ENCODE measurements around the gene NPPC. TPM values are rescaled to one million over a fixed set of nuclear protein-coding genes. Genes with fewer than 3 reads are reported as not detected.

Gene NPPC
- total RNA-seq, 4 donors from 2014 or later: not detected

DNA sequence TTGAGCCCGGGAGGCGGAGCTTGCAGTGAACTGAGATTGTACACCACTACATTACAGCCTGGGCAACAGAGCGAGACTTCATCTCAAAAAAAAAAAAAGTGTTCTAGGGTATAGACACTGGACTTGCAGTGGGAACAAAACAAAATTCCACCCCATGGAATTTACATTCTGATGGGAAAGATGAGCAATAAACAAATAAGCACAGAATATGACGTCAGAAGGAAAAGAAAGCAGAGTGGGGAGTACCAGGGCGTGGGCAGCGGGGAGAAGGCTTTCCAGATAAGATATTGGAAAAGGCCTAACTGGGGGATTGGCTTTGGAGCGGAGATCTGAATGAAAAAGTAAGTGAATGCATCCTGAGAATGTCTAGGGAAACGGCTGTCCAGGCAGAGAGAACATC is 17.6 kb downstream of the NPPC start:
- in situ Hi-C loops (cut with MboI; ENCODE audit: low sequenced_read_pairs in 4 of 4): loop anchor here (10.0 to 25.0 kb wide), 5 partner anchors 404 to 604 kb away; partner anchors contain the start of gene PRSS56 (in 1 of the 4)
- Histone ChIP-seq H3K36me3 (no peaks in the 10 kb centered on the region), H3K9me3 (no peaks in the 10 kb centered on the region), H3K27ac (no peak overlapping the region), H3K4me3 (no peak overlapping the region), H3K4me1 (no peaks in the 10 kb centered on the region), H3K27me3 (no peaks in the 10 kb centered on the region)
- ATAC-seq (no peak), DNase-seq (no peak)
- intact Hi-C loops (cut with DNase I; ENCODE audit: low total_unique reads): no loop called here
- TF ChIP-seq POLR2A (IDR thresholded peaks at IDR 0.05): no peak
- TF ChIP-seq, protein P1, sequence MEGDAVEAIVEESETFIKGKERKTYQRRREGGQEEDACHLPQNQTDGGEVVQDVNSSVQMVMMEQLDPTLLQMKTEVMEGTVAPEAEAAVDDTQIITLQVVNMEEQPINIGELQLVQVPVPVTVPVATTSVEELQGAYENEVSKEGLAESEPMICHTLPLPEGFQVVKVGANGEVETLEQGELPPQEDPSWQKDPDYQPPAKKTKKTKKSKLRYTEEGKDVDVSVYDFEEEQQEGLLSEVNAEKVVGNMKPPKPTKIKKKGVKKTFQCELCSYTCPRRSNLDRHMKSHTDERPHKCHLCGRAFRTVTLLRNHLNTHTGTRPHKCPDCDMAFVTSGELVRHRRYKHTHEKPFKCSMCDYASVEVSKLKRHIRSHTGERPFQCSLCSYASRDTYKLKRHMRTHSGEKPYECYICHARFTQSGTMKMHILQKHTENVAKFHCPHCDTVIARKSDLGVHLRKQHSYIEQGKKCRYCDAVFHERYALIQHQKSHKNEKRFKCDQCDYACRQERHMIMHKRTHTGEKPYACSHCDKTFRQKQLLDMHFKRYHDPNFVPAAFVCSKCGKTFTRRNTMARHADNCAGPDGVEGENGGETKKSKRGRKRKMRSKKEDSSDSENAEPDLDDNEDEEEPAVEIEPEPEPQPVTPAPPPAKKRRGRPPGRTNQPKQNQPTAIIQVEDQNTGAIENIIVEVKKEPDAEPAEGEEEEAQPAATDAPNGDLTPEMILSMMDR (IDR thresholded peaks at IDR 0.05 in 4 of 5, conservative IDR thresholded peaks at IDR 0.05 in 1 of 5): no peak

DNA sequence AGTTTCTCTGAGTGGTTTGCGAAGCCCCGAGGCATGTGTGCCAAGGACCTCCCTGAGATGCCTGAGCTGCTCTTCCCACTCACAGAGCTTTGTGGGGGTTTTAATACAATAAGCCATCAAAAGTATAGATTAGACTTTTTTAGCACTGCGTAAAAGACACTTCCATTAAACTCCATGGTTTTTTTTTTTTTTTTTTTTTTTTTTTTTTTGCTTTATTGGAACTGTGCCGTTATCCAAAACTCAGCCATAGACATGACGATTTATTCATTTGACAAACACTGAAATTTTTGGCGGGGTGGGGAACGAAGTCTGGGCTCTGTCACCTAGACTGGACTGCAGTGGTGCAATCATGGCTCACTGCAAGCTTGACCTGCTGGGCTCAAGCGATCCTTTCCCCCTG is 18.4 kb downstream of the NPPC start:
- in situ Hi-C loops (cut with MboI; ENCODE audit: low sequenced_read_pairs in 4 of 4) (loop anchor here (10.0 to 25.0 kb wide), 5 partner anchors 405 to 605 kb away; partner anchors contain the start of gene PRSS56 (in 1 of the 4)), intact Hi-C loops (cut with DNase I; ENCODE audit: low total_unique reads) (loop anchor here (2.0 kb wide), 1 partner anchor 419 kb away; no protein-coding TSS in a partner anchor)
- H3K27ac ChIP-seq: no peak overlapping the region
- no peaks in the 10 kb centered on the region for H3K36me3 ChIP-seq
- H3K9me3 ChIP-seq: no peaks in the 10 kb centered on the region
- TF ChIP-seq, protein P1 (IDR thresholded peaks at IDR 0.05 in 4 of 5, conservative IDR thresholded peaks at IDR 0.05 in 1 of 5): no peak
- no peak for TF ChIP-seq POLR2A (IDR thresholded peaks at IDR 0.05)
- H3K4me1 ChIP-seq: no peaks in the 10 kb centered on the region
- no peak for DNase-seq
- no peak for ATAC-seq
- no peaks in the 10 kb centered on the region for H3K27me3 ChIP-seq
- H3K4me3 ChIP-seq: no peak overlapping the region

DNA sequence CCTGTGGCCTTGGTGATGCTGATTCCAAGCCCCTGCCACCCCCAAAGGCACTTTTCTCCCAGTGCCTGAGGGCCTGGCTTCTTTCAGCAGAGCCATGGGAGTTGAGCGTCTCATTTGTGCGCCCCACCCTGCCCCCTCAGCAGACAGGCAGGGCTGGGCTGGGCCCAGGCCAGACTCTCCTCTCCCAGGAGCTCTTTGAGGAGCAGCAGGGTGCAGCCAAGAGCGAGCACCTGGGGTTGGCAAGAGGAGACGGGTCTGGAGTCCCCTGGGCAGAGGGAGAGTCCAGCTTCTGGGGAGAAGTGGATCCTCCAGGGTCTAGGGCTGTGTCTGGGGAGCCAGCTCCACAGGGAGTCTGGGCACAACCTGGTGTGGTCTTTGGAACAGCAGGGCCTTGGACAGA is 21.2 kb downstream of the NPPC start:
- H3K27ac ChIP-seq: no peak overlapping the region
- H3K27me3 ChIP-seq: no peaks in the 10 kb centered on the region
- in situ Hi-C loops (cut with MboI; ENCODE audit: low sequenced_read_pairs in 4 of 4) (loop anchor here (10.0 to 25.0 kb wide), 5 partner anchors 407 to 607 kb away; partner anchors contain the start of gene PRSS56 (in 1 of the 4)), intact Hi-C loops (cut with DNase I; ENCODE audit: low total_unique reads) (no loop called here)
- no peak for ATAC-seq
- no peak overlapping the region for H3K4me3 ChIP-seq
- H3K4me1 ChIP-seq: no peaks in the 10 kb centered on the region
- DNase-seq: no peak
- no peak for TF ChIP-seq POLR2A (IDR thresholded peaks at IDR 0.05)
- TF ChIP-seq, protein P1 (IDR thresholded peaks at IDR 0.05 in 4 of 5, conservative IDR thresholded peaks at IDR 0.05 in 1 of 5): no peak
- no peaks in the 10 kb centered on the region for H3K36me3 ChIP-seq
- no peaks in the 10 kb centered on the region for H3K9me3 ChIP-seq

DNA sequence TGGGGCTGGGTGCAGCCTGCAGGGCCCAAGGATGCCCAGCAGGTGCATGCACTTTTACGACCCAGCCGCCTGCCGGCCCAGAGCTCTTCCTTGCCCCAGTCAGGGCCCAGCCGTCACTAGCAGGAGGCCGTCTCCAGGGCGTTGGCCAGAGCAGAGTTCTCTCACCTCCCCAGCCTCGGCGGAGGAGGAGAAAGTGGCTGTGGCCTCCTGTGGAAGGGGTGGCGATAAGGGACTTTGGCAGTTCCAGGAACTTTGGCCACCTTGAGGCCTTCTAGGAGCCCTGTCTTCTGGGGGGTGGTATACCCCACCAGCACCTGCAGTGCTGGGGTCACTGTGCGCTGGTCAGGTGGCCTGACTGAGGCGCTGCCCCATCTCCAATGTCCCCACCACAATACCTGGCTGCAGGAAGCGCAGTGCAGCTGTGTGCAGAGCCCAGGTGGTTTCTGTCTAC is 22.0 kb downstream of the NPPC start:
- Histone ChIP-seq H3K4me3 (no peak overlapping the region), H3K9me3 (no peaks in the 10 kb centered on the region), H3K36me3 (no peaks in the 10 kb centered on the region), H3K4me1 (no peaks in the 10 kb centered on the region), H3K27me3 (no peaks in the 10 kb centered on the region), H3K27ac (no peak overlapping the region)
- intact Hi-C loops (cut with DNase I; ENCODE audit: low total_unique reads): no loop called here
- no peak for ATAC-seq
- TF ChIP-seq, protein P1 (IDR thresholded peaks at IDR 0.05 in 4 of 5, conservative IDR thresholded peaks at IDR 0.05 in 1 of 5): no peak
- TF ChIP-seq POLR2A (IDR thresholded peaks at IDR 0.05): no peak
- no peak for DNase-seq
- in situ Hi-C loops (cut with MboI; ENCODE audit: low sequenced_read_pairs in 4 of 4): loop anchor here (10.0 to 25.0 kb wide), 5 partner anchors 408 to 608 kb away; partner anchors contain the start of gene PRSS56 (in 1 of the 4)
